RWPE2 (cell line): ENCODE data around the gene B3GNT9.

ENCODE experiments used
- ATAC-seq: fragments of 200-7000 bp; cut with Tn5 transposase; 3 replicates; pipeline ENCODE4 v1.9.1; 2021; ENCODE audit warnings: low read depth
- DNase-seq: peaks from one replicate; pipeline ENCODE4 v3.0.0-alpha.2; 2020; ENCODE audit warnings: low spot score
- H3K27ac ChIP-seq: fragments of 450-650 bp; 2 replicates; pipeline ENCODE4 v1.5.1; 2017; ENCODE audit warnings: mild to moderate bottlenecking; ENCODE audit not compliant: poor library complexity, severe bottlenecking
- H3K27me3 ChIP-seq: fragments of 250-450 bp; sonication (Bioruptor Pico); 2 replicates; pipeline ENCODE4 v1.5.1; 2021; ENCODE audit warnings: mild to moderate bottlenecking, moderate library complexity; ENCODE audit not compliant: insufficient read depth, poor library complexity, severe bottlenecking
- H3K36me3 ChIP-seq: fragments of 250-450 bp; sonication (Bioruptor Pico); 2 replicates; pipeline ENCODE4 v1.5.1; 2020; ENCODE audit warnings: low read depth, mild to moderate bottlenecking, moderate library complexity
- H3K4me1 ChIP-seq: fragments of 250-450 bp; sonication (Bioruptor Pico); 2 replicates; pipeline ENCODE4 v1.5.1; 2021; ENCODE audit warnings: mild to moderate bottlenecking, moderate library complexity; ENCODE audit not compliant: insufficient read depth, poor library complexity, severe bottlenecking
- H3K4me3 ChIP-seq: fragments of 250-450 bp; sonication (Bioruptor Pico); 2 replicates; pipeline ENCODE4 v1.5.1; 2021; ENCODE audit warnings: mild to moderate bottlenecking, moderate library complexity; ENCODE audit not compliant: severe bottlenecking
- H3K9me3 ChIP-seq: fragments of 250-450 bp; sonication (Bioruptor Pico); 2 replicates; pipeline ENCODE4 v1.5.1; 2021; ENCODE audit warnings: mild to moderate bottlenecking, moderate library complexity; ENCODE audit not compliant: severe bottlenecking
- CTCF ChIP-seq: fragments of 450-650 bp; IDR thresholded peaks from one replicate; pipeline ENCODE4 v1.5.1; 2017; ENCODE audit warnings: mild to moderate bottlenecking, moderate library complexity; ENCODE audit not compliant: poor library complexity, severe bottlenecking

B3GNT9 gene

DNA sequence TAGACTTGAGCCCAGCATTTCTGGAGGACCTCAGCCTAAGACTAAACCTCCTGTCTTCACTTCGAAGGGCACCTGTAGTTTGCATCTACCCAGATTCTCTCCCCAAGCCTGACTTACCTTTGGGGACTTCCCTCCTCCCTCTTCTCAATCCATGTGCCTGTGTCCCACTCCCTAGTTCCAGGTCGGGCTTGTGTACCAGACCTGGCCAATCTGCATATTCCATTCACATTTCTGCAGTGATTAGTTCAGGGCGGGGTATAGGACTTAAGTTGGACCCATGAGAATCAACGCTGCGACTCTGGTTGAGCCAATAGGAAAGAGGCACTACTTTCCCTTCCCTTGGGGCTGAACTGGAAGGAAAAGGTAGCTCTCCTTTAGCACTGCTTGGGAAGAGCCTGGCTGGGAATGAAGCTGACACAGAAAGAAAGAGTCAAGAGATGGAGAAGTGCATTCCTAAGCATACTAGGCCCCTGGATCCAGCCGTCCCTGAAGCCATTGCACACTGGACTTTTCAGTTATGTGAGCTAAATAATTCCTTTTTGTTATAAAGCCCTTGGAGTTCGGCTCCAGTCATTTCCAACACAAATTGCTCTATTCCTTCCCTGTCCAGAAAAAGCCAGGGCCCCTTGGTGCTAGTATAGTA, 6.4 kb upstream of the B3GNT9 start:
- no peaks in the 10 kb centered on the region for H3K4me1 ChIP-seq

DNA sequence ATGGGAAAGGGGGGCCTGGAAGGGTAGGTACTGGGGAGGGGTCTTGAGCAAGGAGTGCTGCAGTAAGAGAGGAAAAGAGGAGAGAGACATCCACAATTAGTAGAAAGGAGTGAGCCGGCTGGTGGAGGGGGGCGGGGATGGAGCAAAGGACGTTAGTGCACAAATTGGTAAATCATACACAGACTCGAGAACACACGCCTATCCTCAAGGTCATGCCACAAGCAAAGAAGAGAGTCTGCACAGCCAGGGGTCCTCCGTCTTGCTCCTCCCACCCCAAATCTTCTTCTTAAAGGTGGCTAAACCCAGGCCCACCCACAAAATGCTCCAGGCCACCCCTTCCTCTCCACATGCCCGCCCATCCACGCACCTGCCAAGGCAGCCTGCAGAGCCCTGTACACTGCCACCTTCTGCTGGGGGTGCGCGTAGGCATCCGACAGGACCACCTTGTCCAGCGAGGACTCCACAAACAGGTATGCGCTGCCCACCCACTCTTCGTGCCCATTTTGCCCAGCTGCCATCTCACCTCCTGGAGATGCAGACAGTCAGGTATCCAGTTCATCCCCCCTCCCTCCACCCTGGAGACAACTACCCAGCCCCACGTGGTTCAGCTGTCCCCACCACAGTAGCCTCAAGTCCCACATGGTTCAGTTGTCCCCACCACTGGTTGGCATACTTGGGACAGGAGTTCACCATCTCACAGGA, 5.5 kb upstream of the B3GNT9 start:
- no peak overlapping the region for H3K4me3 ChIP-seq
- H3K9me3 ChIP-seq = no peaks in the 10 kb centered on the region
- peak; percentile 49 for DNase-seq
- no peaks in the 10 kb centered on the region for H3K36me3 ChIP-seq
- no peaks in the 10 kb centered on the region for H3K27me3 ChIP-seq
- TF ChIP-seq CTCF = no peak
- no peak overlapping the region for H3K27ac ChIP-seq
- no peak for ATAC-seq
- H3K4me1 ChIP-seq = no peaks in the 10 kb centered on the region

More for the DNA sequence above, 6.4 kb upstream of the B3GNT9 start:
- DNase-seq = no peak
- TF ChIP-seq CTCF = no peak
- Histone ChIP-seq H3K9me3 (no peaks in the 10 kb centered on the region), H3K27me3 (no peaks in the 10 kb centered on the region), H3K36me3 (no peaks in the 10 kb centered on the region), H3K4me3 (no peak overlapping the region), H3K27ac (no peak overlapping the region)
- ATAC-seq = no peak

GRCh38 chr16:67155295-67156142, 4.7 kb upstream of the B3GNT9 start:
- no peak overlapping the region for H3K27ac ChIP-seq
- H3K4me3 ChIP-seq = no peak overlapping the region
- peak; percentile 98 for TF ChIP-seq CTCF
- ATAC-seq (peak; percentile 59), DNase-seq (peak; percentile 55)
- no peaks in the 10 kb centered on the region for H3K4me1 ChIP-seq
- no peaks in the 10 kb centered on the region for H3K9me3 ChIP-seq
- H3K27me3 ChIP-seq = no peaks in the 10 kb centered on the region
- no peaks in the 10 kb centered on the region for H3K36me3 ChIP-seq

DNA sequence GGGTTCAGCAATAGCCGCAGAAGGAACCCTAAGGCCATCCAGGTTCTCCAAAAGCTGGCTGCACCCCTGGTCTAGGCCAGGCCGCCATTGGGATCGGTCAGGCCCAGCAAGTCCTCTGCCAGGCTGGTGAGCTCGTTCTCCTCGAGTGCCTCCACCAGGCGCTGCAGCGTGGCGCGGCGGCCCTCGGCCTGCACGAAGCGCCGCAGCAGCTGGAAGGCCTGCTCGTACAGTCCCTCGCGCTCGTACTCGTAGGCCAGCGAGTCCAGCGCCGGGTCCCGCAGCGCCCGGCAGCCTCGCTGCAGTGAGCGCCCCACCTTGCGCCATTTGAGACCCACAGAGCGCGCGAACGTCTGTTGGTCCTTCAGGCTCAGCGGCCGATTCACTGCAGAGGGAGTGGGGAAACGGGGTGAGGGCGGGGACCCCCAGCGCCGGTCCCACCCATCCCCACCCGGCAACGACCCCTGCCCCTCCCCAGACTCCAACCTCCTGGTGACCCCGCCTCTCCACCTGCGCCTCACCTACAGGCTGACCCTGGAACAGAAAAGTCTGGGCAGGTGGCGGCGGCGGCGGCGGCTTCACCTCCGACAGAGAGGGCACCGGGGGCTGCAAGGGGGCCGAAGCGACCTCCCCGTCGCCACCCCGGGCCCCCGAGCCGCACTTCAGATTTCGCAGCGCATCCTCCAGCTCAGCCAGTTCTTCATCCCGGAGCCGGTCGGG, 3.9 kb upstream of the B3GNT9 start:
- DNase-seq (peak; percentile 64), ATAC-seq (no peak)
- Histone ChIP-seq H3K27me3 (no peaks in the 10 kb centered on the region), H3K27ac (no peak overlapping the region), H3K4me3 (no peak overlapping the region), H3K4me1 (no peaks in the 10 kb centered on the region), H3K9me3 (no peaks in the 10 kb centered on the region), H3K36me3 (no peaks in the 10 kb centered on the region)
- TF ChIP-seq CTCF = no peak
